K562 (cell line): ENCODE data around the gene CBR4. TPM values are rescaled to one million over a fixed set of nuclear protein-coding genes. Genes with fewer than 3 reads are reported as not detected.

Experiments used
- ATAC-seq: fragments of 200-7000 bp; cut with Tn5 transposase; 3 replicates; pipeline ENCODE4 v1.9.1; 2020; ENCODE audit warnings: moderate library complexity
- BruUV-seq: library from RNA; stranded (reverse); fragments of 400-500 nt; replicated peaks from 2 replicates; lab custom pipeline; 2021; lab: Mats Ljungman, UMichigan
- CTCF ChIA-PET: fragments of 300-600 bp; formaldehyde crosslinking; extraction: SDS; loops from one replicate; lab custom pipeline; 2021; ENCODE audit warnings: low intra/inter-chr PET ratio; lab: Yijun Ruan, JAX
- POLR2A ChIA-PET: fragments of 300-600, 350-650 bp; sonication (Branson Sonifier 250); formaldehyde crosslinking; extraction: SDS; loops from one replicate; lab custom pipeline; 2021; ENCODE audit warnings: antibody characterized with exemption, inconsistent platforms; lab: Yijun Ruan, JAX
- DNase-seq, 4 experiments: peaks; one replicate each; pipeline versions ENCODE4 v3.0.0 to v3.0.0-alpha.2; 2011 to 2018; ENCODE audit warnings: low spot score in 3 of 4, mixed read lengths in 3 of 4; ENCODE audit errors: extremely low read depth in 1 of 4
- FAIRE-seq: peaks from 2 replicates; lab custom pipeline; 2011; peaks lifted over from hg19 to GRCh38; lab: Jason Lieb, UNC
- H2AFZ ChIP-seq: 2 replicates; pipeline ENCODE4 v1.6.0; 2011; ENCODE audit warnings: low read depth, low read length, control low read depth, inconsistent platforms
- H3K27ac ChIP-seq: fragments of 200-600 bp; 3 replicates; pipeline ENCODE4 v1.8.0; 2011; ENCODE audit warnings: low read depth, mild to moderate bottlenecking, control low read depth, inconsistent platforms, low read length, moderate library complexity, mixed read lengths; ENCODE audit errors: extremely low read depth
- H3K27me3 ChIP-seq, 2 experiments: fragments of 300-600 bp in 1 of 2; 2 replicates in 1 of 2; 3 replicates in 1 of 2; pipeline versions ENCODE4 v1.6.0 to v1.8.0; 2011; ENCODE audit warnings: inconsistent platforms in 2 of 2, low read length in 2 of 2, mild to moderate bottlenecking in 1 of 2, mixed read lengths in 1 of 2, moderate library complexity in 1 of 2; ENCODE audit not compliant: control insufficient read depth in 2 of 2, insufficient read depth in 2 of 2
- H3K36me3 ChIP-seq: fragments of 300-600 bp; 3 replicates; pipeline ENCODE4 v1.8.0; 2011; ENCODE audit warnings: mild to moderate bottlenecking, low read length, inconsistent platforms; ENCODE audit not compliant: control insufficient read depth, insufficient read depth
- H3K4me1 ChIP-seq, 2 experiments: fragments of 200-600 bp in 1 of 2; replicated peaks in 1 of 2; 2 replicates in 1 of 2; 3 replicates in 1 of 2; pipeline versions ENCODE4 v1.5.1 to v1.8.0; 2011; ENCODE audit warnings: inconsistent platforms in 2 of 2, low read length in 2 of 2, mild to moderate bottlenecking in 1 of 2, mixed read lengths in 1 of 2, moderate library complexity in 1 of 2; ENCODE audit not compliant: control insufficient read depth in 2 of 2, insufficient read depth in 2 of 2
- H3K4me2 ChIP-seq: 2 replicates; pipeline ENCODE4 v1.6.1; 2011; ENCODE audit warnings: low read length, control low read depth, inconsistent platforms, mixed read lengths; ENCODE audit not compliant: insufficient read depth
- H3K4me3 ChIP-seq: fragments of 200-600 bp; sonication (generic), shearing (Covaris generic); 2 replicates; pipeline ENCODE4 v1.5.1; 2016; ENCODE audit warnings: control low read depth, inconsistent platforms
- H3K79me2 ChIP-seq: fragments of 200-600 bp; 3 replicates; pipeline ENCODE4 v1.8.0; 2011; ENCODE audit warnings: low read length, inconsistent platforms; ENCODE audit not compliant: control insufficient read depth, insufficient read depth
- H3K9ac ChIP-seq, 2 experiments: 2 replicates each; pipeline versions ENCODE4 v1.6.0 to v1.6.1; 2011; ENCODE audit warnings: low read depth in 2 of 2, low read length in 2 of 2, control low read depth in 1 of 2, inconsistent platforms in 1 of 2, mild to moderate bottlenecking in 1 of 2, mixed read lengths in 1 of 2; ENCODE audit not compliant: insufficient read depth in 1 of 2
- H3K9me1 ChIP-seq: one replicate; pipeline ENCODE4 v1.6.0; 2011; ENCODE audit warnings: inconsistent platforms, mild to moderate bottlenecking, low read length, moderate library complexity; ENCODE audit not compliant: control insufficient read depth, insufficient read depth
- H3K9me3 ChIP-seq: replicated peaks from 2 replicates; pipeline ENCODE4 v1.5.1; 2011; ENCODE audit warnings: low read depth, low read length, inconsistent platforms; ENCODE audit not compliant: control insufficient read depth, insufficient read depth
- H4K20me1 ChIP-seq: replicated peaks from 2 replicates; pipeline ENCODE4 v1.6.1; 2011; ENCODE audit warnings: low read length, inconsistent platforms, mixed read lengths; ENCODE audit not compliant: control insufficient read depth, insufficient read depth
- ARNT ChIP-seq, 2 experiments: fragments of 450-650 bp; IDR thresholded peaks; 2 replicates each; pipeline ENCODE4 v1.6.1; 2016; ENCODE audit warnings: mild to moderate bottlenecking in 1 of 2
- C11orf30 ChIP-seq: fragments of 450-650 bp; IDR thresholded peaks from 2 replicates; pipeline ENCODE4 v1.6.1; 2016; ENCODE audit warnings: low read depth, mild to moderate bottlenecking
- COPS2 ChIP-seq: fragments of 450-650 bp; conservative IDR thresholded peaks from 2 replicates; pipeline ENCODE4 v1.6.1; 2016; ENCODE audit warnings: mild to moderate bottlenecking, moderate library complexity
- HEY1 ChIP-seq: fragments of 250-450 bp; sonication (Bioruptor Pico); IDR thresholded peaks from 2 replicates; pipeline ENCODE4 v1.5.0; 2020; ENCODE audit warnings: mild to moderate bottlenecking, moderate library complexity, borderline replicate concordance
- MEF2A ChIP-seq: IDR thresholded peaks from 2 replicates; pipeline ENCODE4 v1.6.1; 2011; ENCODE audit warnings: low read depth, mild to moderate bottlenecking, low read length, moderate library complexity; ENCODE audit not compliant: control insufficient read depth
- MXI1 ChIP-seq: IDR thresholded peaks from 2 replicates; pipeline ENCODE4 v1.6.1; 2011; ENCODE audit warnings: low read depth, mild to moderate bottlenecking, improper control_type of control experiment, low read length
- NFIC ChIP-seq: fragments of 450-650 bp; IDR thresholded peaks from 2 replicates; pipeline ENCODE4 v1.6.1; 2017; ENCODE audit warnings: mild to moderate bottlenecking, inconsistent platforms
- RUNX1 ChIP-seq: sonication (generic); IDR thresholded peaks from 2 replicates; pipeline ENCODE4 v1.6.1; 2016; ENCODE audit warnings: antibody characterized with exemption, low read depth
- XRCC5 ChIP-seq: fragments of 200-400 bp; formaldehyde crosslinking; IDR thresholded peaks from 2 replicates; pipeline ENCODE4 v1.6.1; 2017; ENCODE audit warnings: low read depth, mild to moderate bottlenecking, low read length
- ZKSCAN3 ChIP-seq: fragments of 250-450 bp; sonication (Bioruptor Pico); IDR thresholded peaks from 2 replicates; pipeline ENCODE4 v1.4.0; 2020
- WGBS: fragments of 100-300 bp; shearing (Covaris generic); methylation state at CpG from one replicate; pipeline ENCODE4 v1.1.6; 2016; ENCODE audit warnings: low coverage, mixed read lengths; ENCODE audit not compliant: insufficient coverage; ENCODE audit errors: missing lambda C conversion rate; 5-methylcytosine and 5-hydroxymethylcytosine counted together
- in situ Hi-C: fragments of 300-500 bp; cut with MboI; formaldehyde crosslinking; loops from 4 replicates; pipeline ENCODE4 v1.15.0; 2018; ENCODE audit warnings: inconsistent platforms, mixed read lengths
- intact Hi-C: fragments of 100-400 bp; cut with micrococcal nuclease; formaldehyde crosslinking; loops from 2 replicates; pipeline ENCODE4 v1.14.2; 2022
- polyA plus RNA-seq, 8 experiments: library from polyadenylated mRNA; depleted of rRNA in 4 of 8; stranded (reverse) in 5 of 8; unstranded in 3 of 8; fragments of >200 nt; fragmentation: Nextera tagmentation in 2 of 8; fragmentation: Illumina TruSeq in 1 of 8; extraction: Ambion mirVana in 2 of 8; extraction: Trizol in 1 of 8; gene quantifications; 2 replicates each; pipeline versions ENCODE4 v1.2.1 to v1.2.3, GENCODE V29; 2011 to 2014; ENCODE audit warnings: inconsistent platforms in 1 of 8, missing spikeins in 1 of 8
- total RNA-seq, 7 experiments: library from RNA; depleted of rRNA in 6 of 7; stranded (reverse); fragments of >200 nt in 6 of 7; fragmentation: Illumina TruSeq in 2 of 7; extraction: Trizol in 2 of 7; gene quantifications; 2 replicates each; pipeline versions ENCODE4 v1.2.1 to v1.2.3, GENCODE V29; 2011 to 2021; ENCODE audit warnings: low replicate concordance in 1 of 7
- TF ChIP-seq, protein P1 (sequence below): fragments of 250-450 bp; sonication (Bioruptor Pico); IDR thresholded peaks from 2 replicates; pipeline ENCODE4 v1.5.0; 2020; ENCODE audit warnings: mild to moderate bottlenecking

CBR4 gene
- total and polyA plus RNA-seq, 9 of the 15 experiments (the other 6 are each of a cell fraction or from before 2014, with no cell fraction given): 12.1 to 26.4 (median 18.6) TPM

DNA sequence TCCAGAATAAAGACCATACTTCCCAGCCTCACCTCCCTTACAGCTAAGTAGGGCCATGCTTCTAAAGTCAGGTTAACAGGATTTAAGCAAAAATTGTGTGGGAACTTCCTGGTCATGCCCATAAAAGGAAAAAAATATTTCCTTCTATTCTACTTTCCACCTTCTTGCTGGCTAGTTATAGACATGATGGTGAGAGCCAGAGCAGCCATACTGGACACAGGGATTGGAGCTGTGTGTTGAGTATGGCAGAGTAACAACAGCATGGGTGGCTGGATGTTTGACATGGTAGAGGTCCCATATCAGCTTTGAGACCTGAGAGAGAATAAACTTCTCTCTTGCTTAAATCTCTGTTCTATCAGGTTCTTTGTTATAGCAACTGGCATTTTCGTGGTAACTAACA is 15.1 kb upstream of the CBR4 start:
- FAIRE-seq: no peak
- ChIA-PET POLR2A (interaction anchor here (0.6 kb wide), 1 partner anchor 26 kb away, joined by 3 read pairs; no protein-coding TSS in a partner anchor), CTCF (no interaction called here)
- H3K36me3 ChIP-seq: no peaks in the 10 kb centered on the region
- H3K4me1 ChIP-seq: no peaks in the 10 kb centered on the region
- H3K9ac ChIP-seq: no peak overlapping the region
- no TSS peak for BruUV-seq
- intact Hi-C loops (loop anchor here (2.0 to 10.0 kb wide), 5 partner anchors 290 to 770 kb away; no protein-coding TSS in a partner anchor), in situ Hi-C loops (no loop called here)
- H2AFZ ChIP-seq: no peak overlapping the region
- H3K4me3 ChIP-seq: no peak overlapping the region
- 6% methylated on average over 1 of the region's 1 CpG for WGBS
- no peak overlapping the region for H3K27ac ChIP-seq
- TF ChIP-seq ZKSCAN3 (CRISPR knock-in tag) (no peak), MEF2A (no peak), RUNX1 (no peak), MXI1 (no peak), NFIC (no peak), C11orf30 (no peak), COPS2 (no peak), ARNT (IDR thresholded peaks at IDR 0.05) (no peak), XRCC5 (no peak), HEY1 (CRISPR knock-in tag) (no peak)
- TF ChIP-seq, protein P1, sequence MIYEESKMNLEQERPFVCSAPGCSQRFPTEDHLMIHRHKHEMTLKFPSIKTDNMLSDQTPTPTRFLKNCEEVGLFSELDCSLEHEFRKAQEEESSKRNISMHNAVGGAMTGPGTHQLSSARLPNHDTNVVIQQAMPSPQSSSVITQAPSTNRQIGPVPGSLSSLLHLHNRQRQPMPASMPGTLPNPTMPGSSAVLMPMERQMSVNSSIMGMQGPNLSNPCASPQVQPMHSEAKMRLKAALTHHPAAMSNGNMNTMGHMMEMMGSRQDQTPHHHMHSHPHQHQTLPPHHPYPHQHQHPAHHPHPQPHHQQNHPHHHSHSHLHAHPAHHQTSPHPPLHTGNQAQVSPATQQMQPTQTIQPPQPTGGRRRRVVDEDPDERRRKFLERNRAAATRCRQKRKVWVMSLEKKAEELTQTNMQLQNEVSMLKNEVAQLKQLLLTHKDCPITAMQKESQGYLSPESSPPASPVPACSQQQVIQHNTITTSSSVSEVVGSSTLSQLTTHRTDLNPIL (CRISPR knock-in tag): no peak
- H3K27me3 ChIP-seq: peaks cover 3 to 4% of the 10 kb centered on the region in 2 experiments; a peak in 2 of 5 replicates
- H4K20me1 ChIP-seq: no peaks in the 10 kb centered on the region
- no peaks in the 10 kb centered on the region for H3K79me2 ChIP-seq
- peak; percentile 15; the same call in 1 of the 3 replicates for ATAC-seq
- DNase-seq: no peak
- no peaks in the 10 kb centered on the region for H3K9me3 ChIP-seq
- no peak overlapping the region for H3K4me2 ChIP-seq
- H3K9me1 ChIP-seq: no peaks in the 10 kb centered on the region
